GM11168 (cell line): Measurements from ENCODE around the gene VMAC.

Experiments
- in situ Hi-C: fragments of 300-500 bp; cut with MboI; formaldehyde crosslinking; loops from one replicate; pipeline ENCODE4 v1.12.0; 2022; ENCODE audit warnings: low sequenced_read_pairs; ENCODE audit not compliant: unreplicated experiment

VMAC gene

GRCh38 chr19:5926641-5927440, 22.2 kb downstream of the VMAC start:
- in situ Hi-C loops = no loop called here

GRCh38 chr19:5927441-5927821, 22.8 kb downstream of the VMAC start:
- in situ Hi-C loops = no loop called here

- in situ Hi-C loops = no loop called here
These were observed 24.5 kb downstream of the VMAC start for GRCh38 chr19:5929179-5929578.

GRCh38 chr19:5929625-5930024, 25.0 kb downstream of the VMAC start:
- in situ Hi-C loops = no loop called here

- in situ Hi-C loops = no loop called here
These were observed 26.6 kb downstream of the VMAC start for GRCh38 chr19:5931251-5931650.

GRCh38 chr19:5932146-5932545, 27.5 kb downstream of the VMAC start:
- in situ Hi-C loops = no loop called here

GRCh38 chr19:5932609-5933262, 28.1 kb downstream of the VMAC start:
- in situ Hi-C loops = no loop called here

- in situ Hi-C loops = no loop called here
These were observed 28.9 kb downstream of the VMAC start for GRCh38 chr19:5933391-5934068.

GRCh38 chr19:5934069-5934401, 29.4 kb downstream of the VMAC start:
- in situ Hi-C loops = no loop called here

GRCh38 chr19:5934774-5935472, 30.3 kb downstream of the VMAC start:
- in situ Hi-C loops = no loop called here

- in situ Hi-C loops = no loop called here
These were observed 31.0 kb downstream of the VMAC start for GRCh38 chr19:5935473-5936291.

GRCh38 chr19:5936292-5936592, 31.6 kb downstream of the VMAC start:
- in situ Hi-C loops = no loop called here

GRCh38 chr19:5937550-5937949, 32.9 kb downstream of the VMAC start:
- in situ Hi-C loops = no loop called here

- in situ Hi-C loops = no loop called here
These were observed 35.9 kb downstream of the VMAC start for GRCh38 chr19:5940260-5941208.

- in situ Hi-C loops = no loop called here
These were observed 37.0 kb downstream of the VMAC start for GRCh38 chr19:5941673-5942072.

GRCh38 chr19:5943045-5943444, 38.4 kb downstream of the VMAC start:
- in situ Hi-C loops = no loop called here

- in situ Hi-C loops = no loop called here
These were observed 39.0 kb downstream of the VMAC start for GRCh38 chr19:5943623-5944022.

GRCh38 chr19:5947435-5947834, 42.8 kb downstream of the VMAC start:
- in situ Hi-C loops = no loop called here
